ENCODE data around the gene BLTP1.
"Not testable (repeated sequence)": the region's sequence is repeated elsewhere in the genome, so short reads cannot be mapped to it uniquely, and the experiment has no call there.

Gene BLTP1

GRCh38 chr4:122151982-122152710 is at the start of gene BLTP1:
Gene BLTP1, plus strand, starts transcription at chr4:122152331. Its CDS starts 18,317 bp downstream, at chr4:122170648.
- peaks cover 66% of the 10 kb centered on the region for H3K4me1 Mint-ChIP-seq
- H3K27ac Mint-ChIP-seq = peak within 1 kb of the TSS; percentile 95
- no peaks in the 10 kb centered on the region for H3K9me3 Mint-ChIP-seq
- peak within 1 kb of the TSS; percentile 86 for H3K4me3 Mint-ChIP-seq
- DNase-seq (ENCODE audit: low spot score in 2 of 2) (peak; percentile 80 to 93), ATAC-seq (peak; percentile 95)
- H3K36me3 Mint-ChIP-seq = peaks cover 20% of the 10 kb centered on the region

GRCh38 chr4:122104184-122104583 is 47.9 kb upstream of the BLTP1 start:
- Mint-ChIP-seq H3K27ac (no peak overlapping the region), H3K9me3 (no peaks in the 10 kb centered on the region), H3K4me1 (no peaks in the 10 kb centered on the region), H3K4me3 (no peak overlapping the region), H3K36me3 (no peaks in the 10 kb centered on the region)
- DNase-seq (ENCODE audit: low spot score in 2 of 2) = no peak
- ATAC-seq = no peak

GRCh38 chr4:122107680-122108079 is 44.5 kb upstream of the BLTP1 start:
- H3K36me3 Mint-ChIP-seq = no peaks in the 10 kb centered on the region
- ATAC-seq = no peak
- H3K27ac Mint-ChIP-seq = no peak overlapping the region
- no peaks in the 10 kb centered on the region for H3K9me3 Mint-ChIP-seq
- DNase-seq (ENCODE audit: low spot score in 2 of 2) = no peak
- H3K4me3 Mint-ChIP-seq = no peak overlapping the region
- no peaks in the 10 kb centered on the region for H3K4me1 Mint-ChIP-seq

GRCh38 chr4:122110304-122110703 is 41.8 kb upstream of the BLTP1 start:
- ATAC-seq = not testable (repeated sequence)

GRCh38 chr4:122117743-122118142 is 34.4 kb upstream of the BLTP1 start:
- no peak for DNase-seq (ENCODE audit: low spot score in 2 of 2)
- peaks cover 8% of the 10 kb centered on the region for H3K9me3 Mint-ChIP-seq
- peaks cover 20% of the 10 kb centered on the region for H3K4me1 Mint-ChIP-seq
- no peak overlapping the region for H3K27ac Mint-ChIP-seq
- no peaks in the 10 kb centered on the region for H3K36me3 Mint-ChIP-seq
- no peak overlapping the region for H3K4me3 Mint-ChIP-seq
- peak; percentile 87 for ATAC-seq

More at GRCh38 chr4:122110304-122110703, 41.8 kb upstream of the BLTP1 start:
- H3K27ac Mint-ChIP-seq; H3K4me3 Mint-ChIP-seq; DNase-seq (ENCODE audit: low spot score in 2 of 2); H3K9me3 Mint-ChIP-seq; H3K36me3 Mint-ChIP-seq; H3K4me1 Mint-ChIP-seq: not testable (repeated sequence)

GRCh38 chr4:122118243-122118642 is 33.9 kb upstream of the BLTP1 start:
- Mint-ChIP-seq H3K36me3 (no peaks in the 10 kb centered on the region), H3K9me3 (peaks cover 8% of the 10 kb centered on the region), H3K4me3 (no peak overlapping the region), H3K27ac (no peak overlapping the region), H3K4me1 (peaks cover 20% of the 10 kb centered on the region)
- no peak for DNase-seq (ENCODE audit: low spot score in 2 of 2)
- ATAC-seq = no peak

GRCh38 chr4:122119739-122120138 is 32.4 kb upstream of the BLTP1 start:
- no peak overlapping the region for H3K27ac Mint-ChIP-seq
- no peaks in the 10 kb centered on the region for H3K36me3 Mint-ChIP-seq
- DNase-seq (ENCODE audit: low spot score in 2 of 2) (no peak), ATAC-seq (no peak)
- peaks cover 8% of the 10 kb centered on the region for H3K9me3 Mint-ChIP-seq
- H3K4me1 Mint-ChIP-seq = peaks cover 20% of the 10 kb centered on the region
- H3K4me3 Mint-ChIP-seq = no peak overlapping the region

- Mint-ChIP-seq H3K36me3 (no peaks in the 10 kb centered on the region), H3K27ac (no peak overlapping the region), H3K4me1 (peaks cover 16% of the 10 kb centered on the region), H3K4me3 (no peak overlapping the region), H3K9me3 (peaks cover 8% of the 10 kb centered on the region)
- ATAC-seq = no peak
- no peak for DNase-seq (ENCODE audit: low spot score in 2 of 2)
These were observed 30.5 kb upstream of the BLTP1 start for GRCh38 chr4:122121593-122121992.

- DNase-seq (ENCODE audit: low spot score in 2 of 2) (no peak), ATAC-seq (no peak)
- Mint-ChIP-seq H3K4me3 (no peak overlapping the region), H3K4me1 (peaks cover 13% of the 10 kb centered on the region), H3K9me3 (peaks cover 8% of the 10 kb centered on the region), H3K27ac (no peak overlapping the region), H3K36me3 (no peaks in the 10 kb centered on the region)
These were observed 30.0 kb upstream of the BLTP1 start for GRCh38 chr4:122122083-122122482.

GRCh38 chr4:122129061-122129460 is 23.1 kb upstream of the BLTP1 start:
- DNase-seq (ENCODE audit: low spot score in 2 of 2) (no peak), ATAC-seq (no peak)
- Mint-ChIP-seq H3K9me3 (peaks cover 11% of the 10 kb centered on the region), H3K27ac (no peak overlapping the region), H3K4me1 (peaks cover 19% of the 10 kb centered on the region), H3K4me3 (no peak overlapping the region), H3K36me3 (no peaks in the 10 kb centered on the region)

- Mint-ChIP-seq H3K36me3 (no peaks in the 10 kb centered on the region), H3K27ac (peak overlapping the region; percentile 84), H3K4me3 (peak overlapping the region; percentile 16), H3K9me3 (peaks cover 11% of the 10 kb centered on the region), H3K4me1 (peaks cover 19% of the 10 kb centered on the region)
- ATAC-seq = peak; percentile 77
- DNase-seq (ENCODE audit: low spot score in 2 of 2) = no peak
These were observed 20.5 kb upstream of the BLTP1 start for GRCh38 chr4:122131562-122132157.

- ATAC-seq = no peak
- no peak for DNase-seq (ENCODE audit: low spot score in 2 of 2)
- Mint-ChIP-seq H3K27ac (no peak overlapping the region), H3K4me1 (peaks cover 19% of the 10 kb centered on the region), H3K9me3 (peaks cover 11% of the 10 kb centered on the region), H3K4me3 (no peak overlapping the region), H3K36me3 (no peaks in the 10 kb centered on the region)
These were observed 19.2 kb upstream of the BLTP1 start for GRCh38 chr4:122132891-122133290.

- ATAC-seq (no peak), DNase-seq (ENCODE audit: low spot score in 2 of 2) (no peak)
- H3K36me3 Mint-ChIP-seq = no peaks in the 10 kb centered on the region
- H3K4me1 Mint-ChIP-seq = no peaks in the 10 kb centered on the region
- H3K9me3 Mint-ChIP-seq = no peaks in the 10 kb centered on the region
- no peak overlapping the region for H3K27ac Mint-ChIP-seq
- H3K4me3 Mint-ChIP-seq = no peak overlapping the region
These were observed 13.0 kb upstream of the BLTP1 start for GRCh38 chr4:122139139-122139538.

- Mint-ChIP-seq H3K27ac (no peak overlapping the region), H3K4me1 (no peaks in the 10 kb centered on the region), H3K9me3 (no peaks in the 10 kb centered on the region)
These were observed 11.3 kb upstream of the BLTP1 start for GRCh38 chr4:122140834-122141233.

GRCh38 chr4:122142687-122143086 is 9.4 kb upstream of the BLTP1 start:
- Mint-ChIP-seq H3K9me3 (no peaks in the 10 kb centered on the region), H3K4me1 (no peaks in the 10 kb centered on the region), H3K36me3 (no peaks in the 10 kb centered on the region), H3K4me3 (no peak overlapping the region), H3K27ac (no peak overlapping the region)
- DNase-seq (ENCODE audit: low spot score in 2 of 2) (no peak), ATAC-seq (no peak)

More at GRCh38 chr4:122140834-122141233, 11.3 kb upstream of the BLTP1 start:
- Mint-ChIP-seq H3K36me3 (no peaks in the 10 kb centered on the region), H3K4me3 (no peak overlapping the region)
- ATAC-seq (no peak), DNase-seq (ENCODE audit: low spot score in 2 of 2) (no peak)

- no peak overlapping the region for H3K4me3 Mint-ChIP-seq
- ATAC-seq = no peak
- no peak for DNase-seq (ENCODE audit: low spot score in 2 of 2)
- H3K9me3 Mint-ChIP-seq = no peaks in the 10 kb centered on the region
- H3K36me3 Mint-ChIP-seq = no peaks in the 10 kb centered on the region
- H3K4me1 Mint-ChIP-seq = peaks cover 24% of the 10 kb centered on the region
- no peak overlapping the region for H3K27ac Mint-ChIP-seq
These were observed 5.5 kb upstream of the BLTP1 start for GRCh38 chr4:122146652-122147051.

Measured in stimulated activated effector memory CD8-positive, alpha-beta T cell treated with anti-CD3 and anti-CD28 coated beads, Interleukin-12 subunit alpha, Interleukin-12 subunit beta, amount 100 ng/mL, for 72 hours (primary cell).